Midbrain (tissue), 1 donor: ENCODE measurements around the gene TWNK.
A peak's percentile ranks its signal among the peaks of the same experiment; 100 is the strongest.
"Not testable (repeated sequence)": the region's sequence is repeated elsewhere in the genome, so short reads cannot be mapped to it uniquely, and the experiment has no call there.

Source experiments
- DNase-seq: peaks from one replicate; lab custom pipeline; 2025; lab: John Stamatoyannopoulos, UW

TWNK gene

GRCh38 chr10:100972904-100973535 lies 14.3 kb upstream of the TWNK start:
- DNase-seq: no peak

- DNase-seq: not testable (repeated sequence)
Observed at GRCh38 chr10:100975397-100975796, 11.9 kb upstream of the TWNK start.

- DNase-seq: no peak
Observed at GRCh38 chr10:100976906-100977305, 10.4 kb upstream of the TWNK start.

GRCh38 chr10:100977436-100977835 lies 9.9 kb upstream of the TWNK start:
- DNase-seq: no peak

- DNase-seq: no peak
Observed at GRCh38 chr10:100978121-100978900, 9.0 kb upstream of the TWNK start.

GRCh38 chr10:100978901-100979195 lies 8.5 kb upstream of the TWNK start:
- DNase-seq: no peak

- no peak for DNase-seq
Observed at GRCh38 chr10:100979791-100980272, 7.5 kb upstream of the TWNK start.

GRCh38 chr10:100980311-100980710 lies 7.0 kb upstream of the TWNK start:
- no peak for DNase-seq

GRCh38 chr10:100980711-100981110 lies 6.6 kb upstream of the TWNK start:
- no peak for DNase-seq

- DNase-seq: no peak
Observed at GRCh38 chr10:100981178-100981772, 6.1 kb upstream of the TWNK start.

- DNase-seq: no peak
Observed at GRCh38 chr10:100982916-100983830, 4.2 kb upstream of the TWNK start.

GRCh38 chr10:100983868-100984671 lies 3.3 kb upstream of the TWNK start:
- DNase-seq: no peak

GRCh38 chr10:100984672-100985177 lies 2.6 kb upstream of the TWNK start:
- no peak for DNase-seq

- no peak for DNase-seq
Observed at GRCh38 chr10:100985336-100985735, 2.0 kb upstream of the TWNK start.

GRCh38 chr10:100986623-100986951 lies 756 bp upstream of the TWNK start:
- no peak for DNase-seq

- DNase-seq: no peak
Observed at GRCh38 chr10:100987685-100988049, 324 bp downstream of the TWNK start.

- DNase-seq: no peak
Observed at GRCh38 chr10:100988166-100988565, 823 bp downstream of the TWNK start.

- no peak for DNase-seq
Observed at GRCh38 chr10:100989088-100989487, 1.7 kb downstream of the TWNK start.

- peak; percentile 77 for DNase-seq
Observed at GRCh38 chr10:100993986-100994708, 6.8 kb downstream of the TWNK start.

GRCh38 chr10:100995181-100995580 lies 7.8 kb downstream of the TWNK start:
- no peak for DNase-seq
